ENCODE results near the gene DUS1L. TPM values are rescaled to one million over a fixed set of nuclear protein-coding genes. Genes with fewer than 3 reads are reported as not detected.

DUS1L gene
- total RNA-seq, 1 experiment from 2014 or later = 176 TPM

DNA sequence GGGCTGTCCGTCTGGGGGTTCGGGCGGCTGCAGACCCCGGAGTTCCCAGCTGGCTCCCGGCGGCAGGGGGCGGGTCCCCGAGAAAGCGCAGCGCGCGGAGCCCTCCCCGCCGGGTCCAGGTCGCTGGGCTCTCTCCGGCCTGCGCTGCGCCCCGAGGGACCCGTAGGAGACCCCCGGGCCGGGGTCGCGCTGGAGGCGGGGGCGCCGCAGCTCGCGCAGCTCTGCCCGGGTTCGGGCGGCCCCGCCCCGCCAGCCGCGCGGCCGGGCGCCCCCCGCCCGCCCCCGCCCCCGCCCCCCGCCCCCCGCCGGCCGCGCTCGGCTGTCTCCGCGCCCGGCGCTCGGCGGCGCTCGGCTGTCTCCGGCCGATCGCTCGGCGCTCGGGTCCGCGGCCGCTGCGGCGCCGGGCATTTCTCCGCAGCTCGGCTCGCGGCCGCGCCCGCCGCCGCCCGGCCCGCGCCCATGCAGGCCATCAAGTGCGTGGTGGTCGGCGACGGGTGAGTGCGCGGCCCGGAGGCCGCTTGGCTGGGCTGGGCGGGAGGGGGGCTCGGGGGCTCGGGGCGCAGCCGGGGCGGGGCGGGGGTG lies 34.2 kb downstream of the DUS1L start, which contains the start of gene RAC3:
RAC3 (plus strand) TSS at position 376 of the 582 bp plus-strand sequence; CDS start at position 460, 84 bp downstream.
- no peaks in the 10 kb centered on the region for H3K27me3 ChIP-seq (ENCODE audit: insufficient read depth, low read length)
- ChIA-PET CTCF (interaction anchor here (1.0 to 3.0 kb wide), 9 partner anchors 10 to 747 kb away, joined by 3 to 39 read pairs (median 9); partner anchors contain the start of genes CENPX, FASN and LRRC45), POLR2A (interaction anchor here (1.0 to 1.7 kb wide), 2 partner anchors 8 to 11 kb away, joined by 3 read pairs; partner anchors contain the start of genes CENPX and LRRC45), RAD21 (ENCODE audit: low non-redundant PET in 1 of 2, low total read pairs in 2 of 2, uncharacterized antibody in 2 of 2, unreplicated experiment in 2 of 2) (interaction anchor here in 1 of 2 experiments (0.6 kb wide), 1 partner anchor 35 kb away, joined by 3 read pairs; no protein-coding TSS in a partner anchor)
- peaks cover 0 to 12% of the 10 kb centered on the region in 2 experiments; a peak in 1 of 4 replicates for H3K36me3 ChIP-seq (ENCODE audit: control insufficient read depth in 1 of 2, insufficient read depth in 2 of 2, low read length in 2 of 2)
- TF ChIP-seq ZNF274 (IDR thresholded peaks at IDR 0.05; ENCODE audit: low read depth, low read length) (no peak), CEBPB (IDR thresholded peaks at IDR 0.05; ENCODE audit: low read depth) (no peak), ATF3 (IDR thresholded peaks at IDR 0.05) (no peak), POLR2AphosphoS5 (IDR thresholded peaks at IDR 0.05; ENCODE audit: low read depth, low read length) (0 out of 2 replicates have a peak, but pooled peaks have one; percentile 4), POLR2A (IDR thresholded peaks at IDR 0.05; ENCODE audit: borderline replicate concordance, extremely low read depth, insufficient read depth, insufficient read length) (peak; percentile 5)
- H3K4me2 ChIP-seq (ENCODE audit: low read length) = peak within 1 kb of the TSS; percentile 99
- no peak within 1 kb of the TSS for H2AFZ ChIP-seq (ENCODE audit: low read depth, low read length, poor library complexity, severe bottlenecking)
- H3K79me2 ChIP-seq (ENCODE audit: insufficient read depth, low read length) = peaks cover 21% of the 10 kb centered on the region; the same call in 1 of the 2 replicates
- no peaks in the 10 kb centered on the region for H3K9me2 ChIP-seq (ENCODE audit: insufficient read depth)
- intact Hi-C loops (cut with micrococcal nuclease) = loop anchor here (1.0 to 10.0 kb wide), 5 partner anchors 8 to 383 kb away; partner anchors contain the start of genes HEXD, LRRC45 and OGFOD3
- peak within 1 kb of the TSS; percentile 88 to 90 for H3K4me3 ChIP-seq (replicated peaks in 1 of 2; ENCODE audit: low read depth in 1 of 2, low read length in 2 of 2)
- peak within 1 kb of the TSS; percentile 93 for H3K27ac ChIP-seq (ENCODE audit: low read depth, low read length)
- H3K9me3 ChIP-seq (ENCODE audit: control insufficient read depth in 1 of 2, insufficient read depth in 1 of 2, low read depth in 1 of 2, low read length in 2 of 2) = no peaks in the 10 kb centered on the region
- DNase-seq (ENCODE audit: low read depth, low spot score) = no peak
- peaks cover 16 to 57% of the 10 kb centered on the region in 2 experiments; a peak in 3 of 4 replicates for H3K4me1 ChIP-seq (ENCODE audit: control insufficient read depth in 1 of 2, insufficient read depth in 2 of 2, low read length in 2 of 2)
- BruUV-seq (replicated peaks) = no TSS peak
- ATAC-seq = peak; percentile 64
- H4K20me1 ChIP-seq (ENCODE audit: insufficient read depth) = no peaks in the 10 kb centered on the region
- H3K9ac ChIP-seq (ENCODE audit: low read length) = peak within 1 kb of the TSS; percentile 93
